SK-N-DZ (cell line): ENCODE data around the gene MLPH.

Source experiments
- DNase-seq: peaks from one replicate; pipeline ENCODE4 v3.0.0-alpha.2; 2015; ENCODE audit warnings: low spot score

The MLPH gene

GRCh38 chr2:237517163-237517562 is 30.1 kb downstream of the MLPH start:
- no peak for DNase-seq

- no peak for DNase-seq
These were observed 30.9 kb downstream of the MLPH start for GRCh38 chr2:237517990-237518389.

- no peak for DNase-seq
These were observed 32.6 kb downstream of the MLPH start for GRCh38 chr2:237519506-237520245.

- no peak for DNase-seq
These were observed 33.2 kb downstream of the MLPH start for GRCh38 chr2:237520290-237520689.

GRCh38 chr2:237524631-237525030 is 37.6 kb downstream of the MLPH start:
- peak; percentile 82 for DNase-seq

GRCh38 chr2:237525559-237526157 is 38.6 kb downstream of the MLPH start:
- DNase-seq = no peak

- no peak for DNase-seq
These were observed 40.2 kb downstream of the MLPH start for GRCh38 chr2:237527233-237527632.

GRCh38 chr2:237527766-237528165 is 40.7 kb downstream of the MLPH start:
- DNase-seq = no peak

GRCh38 chr2:237529452-237530402 is 42.7 kb downstream of the MLPH start:
- no peak for DNase-seq

GRCh38 chr2:237530472-237531433 is 43.7 kb downstream of the MLPH start:
- DNase-seq = no peak

GRCh38 chr2:237532160-237532559 is 45.1 kb downstream of the MLPH start:
- DNase-seq = no peak

- no peak for DNase-seq
These were observed 46.7 kb downstream of the MLPH start for GRCh38 chr2:237533668-237534161.

- DNase-seq = no peak
These were observed 47.3 kb downstream of the MLPH start for GRCh38 chr2:237534380-237534779.

- no peak for DNase-seq
These were observed 48.5 kb downstream of the MLPH start for GRCh38 chr2:237535385-237536082.

- DNase-seq = no peak
These were observed 49.0 kb downstream of the MLPH start for GRCh38 chr2:237536083-237536415.

- DNase-seq = no peak
These were observed 49.6 kb downstream of the MLPH start for GRCh38 chr2:237536617-237537016.

- DNase-seq = no peak
These were observed 51.1 kb downstream of the MLPH start for GRCh38 chr2:237538001-237538720.

- DNase-seq = no peak
These were observed 51.9 kb downstream of the MLPH start for GRCh38 chr2:237538901-237539300.

- no peak for DNase-seq
These were observed 52.6 kb downstream of the MLPH start for GRCh38 chr2:237539681-237540080.
